ENCODE measurements around the gene CABLES1.

CABLES1 gene

DNA sequence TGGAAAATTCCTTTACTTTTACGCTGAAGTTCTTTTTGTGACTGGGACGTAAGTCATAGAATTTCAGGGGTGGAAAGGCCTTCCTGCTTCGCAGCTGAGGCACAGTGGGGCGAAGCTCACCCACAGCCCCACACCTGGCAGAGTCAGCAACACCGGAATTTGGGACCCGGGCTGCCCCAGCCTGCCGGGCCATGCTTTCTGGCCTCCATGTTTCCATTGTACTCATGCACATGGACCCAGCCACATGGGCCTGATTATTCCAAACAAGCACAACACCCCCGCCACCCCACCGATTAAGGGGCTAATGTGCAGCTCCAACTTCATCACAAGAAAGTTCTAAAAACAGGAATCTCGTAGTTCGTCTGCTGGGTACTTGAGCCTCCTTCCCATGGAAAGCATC lies 82.5 kb downstream of the CABLES1 start:
- TF ChIP-seq, protein P1, sequence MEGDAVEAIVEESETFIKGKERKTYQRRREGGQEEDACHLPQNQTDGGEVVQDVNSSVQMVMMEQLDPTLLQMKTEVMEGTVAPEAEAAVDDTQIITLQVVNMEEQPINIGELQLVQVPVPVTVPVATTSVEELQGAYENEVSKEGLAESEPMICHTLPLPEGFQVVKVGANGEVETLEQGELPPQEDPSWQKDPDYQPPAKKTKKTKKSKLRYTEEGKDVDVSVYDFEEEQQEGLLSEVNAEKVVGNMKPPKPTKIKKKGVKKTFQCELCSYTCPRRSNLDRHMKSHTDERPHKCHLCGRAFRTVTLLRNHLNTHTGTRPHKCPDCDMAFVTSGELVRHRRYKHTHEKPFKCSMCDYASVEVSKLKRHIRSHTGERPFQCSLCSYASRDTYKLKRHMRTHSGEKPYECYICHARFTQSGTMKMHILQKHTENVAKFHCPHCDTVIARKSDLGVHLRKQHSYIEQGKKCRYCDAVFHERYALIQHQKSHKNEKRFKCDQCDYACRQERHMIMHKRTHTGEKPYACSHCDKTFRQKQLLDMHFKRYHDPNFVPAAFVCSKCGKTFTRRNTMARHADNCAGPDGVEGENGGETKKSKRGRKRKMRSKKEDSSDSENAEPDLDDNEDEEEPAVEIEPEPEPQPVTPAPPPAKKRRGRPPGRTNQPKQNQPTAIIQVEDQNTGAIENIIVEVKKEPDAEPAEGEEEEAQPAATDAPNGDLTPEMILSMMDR (IDR thresholded peaks at IDR 0.05; ENCODE audit: insufficient read depth, low read length, poor library complexity, severe bottlenecking), result no peak
- Histone ChIP-seq H3K4me3 (replicated peaks; ENCODE audit: low read depth, low read length) (no peak overlapping the region), H3K27me3 (replicated peaks; ENCODE audit: control insufficient read depth, insufficient read depth, low read length) (no peaks in the 10 kb centered on the region), H3K36me3 (ENCODE audit: control insufficient read depth, insufficient read depth, low read length) (peaks cover 7% of the 10 kb centered on the region)
- no peak for DNase-seq (ENCODE audit: extremely low read depth, insufficient read length)

DNA sequence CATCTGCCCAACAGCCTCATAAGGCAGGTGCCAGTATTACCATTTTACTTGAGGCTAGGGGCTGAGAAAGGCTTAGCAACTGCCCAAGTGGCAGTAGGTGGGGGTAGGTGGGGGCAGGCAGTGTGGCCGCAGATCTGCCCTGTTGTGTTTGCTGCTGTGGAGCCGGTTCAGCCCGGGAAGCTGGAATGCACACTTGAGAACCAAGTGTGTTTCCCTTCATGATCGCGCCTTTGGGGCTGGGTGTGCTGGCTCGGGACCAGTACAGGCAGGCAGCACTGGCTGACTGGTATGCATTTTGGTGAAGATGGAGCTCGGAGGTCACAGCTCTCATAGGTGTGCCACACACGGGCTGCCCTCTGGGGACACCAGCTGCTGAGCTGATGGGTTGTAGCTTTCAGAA lies 85.1 kb downstream of the CABLES1 start:
- Histone ChIP-seq H3K27me3 (replicated peaks; ENCODE audit: control insufficient read depth, insufficient read depth, low read length) (no peaks in the 10 kb centered on the region), H3K4me3 (replicated peaks; ENCODE audit: low read depth, low read length) (no peak overlapping the region), H3K36me3 (ENCODE audit: control insufficient read depth, insufficient read depth, low read length) (peaks cover 2% of the 10 kb centered on the region)
- DNase-seq (ENCODE audit: extremely low read depth, insufficient read length), result no peak
- TF ChIP-seq, protein P1 (IDR thresholded peaks at IDR 0.05; ENCODE audit: insufficient read depth, low read length, poor library complexity, severe bottlenecking), result no peak

DNA sequence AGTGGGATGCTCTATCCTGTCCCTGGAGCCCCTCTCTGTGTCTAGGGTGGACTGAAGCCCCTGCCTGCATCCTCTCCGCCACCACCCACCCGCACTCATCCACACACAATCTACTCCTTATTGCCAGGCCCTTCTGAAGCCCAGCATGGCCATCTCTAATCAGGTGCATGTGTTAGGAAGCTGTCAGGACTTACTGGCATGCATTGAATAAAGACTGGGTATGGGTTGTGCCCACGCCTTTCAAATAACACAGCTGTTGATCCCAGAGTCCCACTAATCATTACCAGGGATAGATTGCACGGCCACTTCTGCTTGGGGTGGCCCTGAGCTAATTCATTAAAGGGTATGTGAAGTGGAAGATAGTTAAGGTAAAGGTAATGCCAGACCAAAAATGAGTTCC lies 88.4 kb downstream of the CABLES1 start:
- no peak overlapping the region for H3K4me3 ChIP-seq (replicated peaks; ENCODE audit: low read depth, low read length)
- DNase-seq (ENCODE audit: extremely low read depth, insufficient read length), result no peak
- TF ChIP-seq, protein P1 (IDR thresholded peaks at IDR 0.05; ENCODE audit: insufficient read depth, low read length, poor library complexity, severe bottlenecking), result no peak
- H3K36me3 ChIP-seq (ENCODE audit: control insufficient read depth, insufficient read depth, low read length), result no peaks in the 10 kb centered on the region; the same call in 1 of the 2 replicates
- H3K27me3 ChIP-seq (replicated peaks; ENCODE audit: control insufficient read depth, insufficient read depth, low read length), result no peaks in the 10 kb centered on the region

DNA sequence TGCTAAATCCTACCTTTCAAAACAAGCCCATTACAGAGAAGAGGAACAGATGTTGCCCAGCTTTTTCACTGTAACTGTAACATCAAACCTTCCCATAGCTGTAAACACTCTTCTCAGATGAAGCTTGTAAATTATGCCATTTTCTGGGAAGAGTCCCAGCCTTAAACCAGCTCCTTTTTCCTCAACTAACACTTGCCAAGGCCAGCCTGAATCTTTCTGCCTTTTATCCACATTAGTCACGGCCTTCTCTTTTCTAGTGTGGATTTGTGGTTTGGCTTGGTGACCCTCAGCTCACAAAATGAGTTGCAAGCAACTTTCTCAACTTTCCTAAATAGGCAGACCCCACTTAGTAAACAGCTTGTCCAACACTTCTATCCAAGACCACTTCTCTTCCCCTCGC lies 90.2 kb downstream of the CABLES1 start:
- DNase-seq (ENCODE audit: extremely low read depth, insufficient read length), result no peak
- no peaks in the 10 kb centered on the region for H3K36me3 ChIP-seq (ENCODE audit: control insufficient read depth, insufficient read depth, low read length)
- no peak overlapping the region for H3K4me3 ChIP-seq (replicated peaks; ENCODE audit: low read depth, low read length)
- TF ChIP-seq, protein P1 (IDR thresholded peaks at IDR 0.05; ENCODE audit: insufficient read depth, low read length, poor library complexity, severe bottlenecking), result no peak
- no peaks in the 10 kb centered on the region for H3K27me3 ChIP-seq (replicated peaks; ENCODE audit: control insufficient read depth, insufficient read depth, low read length)

DNA sequence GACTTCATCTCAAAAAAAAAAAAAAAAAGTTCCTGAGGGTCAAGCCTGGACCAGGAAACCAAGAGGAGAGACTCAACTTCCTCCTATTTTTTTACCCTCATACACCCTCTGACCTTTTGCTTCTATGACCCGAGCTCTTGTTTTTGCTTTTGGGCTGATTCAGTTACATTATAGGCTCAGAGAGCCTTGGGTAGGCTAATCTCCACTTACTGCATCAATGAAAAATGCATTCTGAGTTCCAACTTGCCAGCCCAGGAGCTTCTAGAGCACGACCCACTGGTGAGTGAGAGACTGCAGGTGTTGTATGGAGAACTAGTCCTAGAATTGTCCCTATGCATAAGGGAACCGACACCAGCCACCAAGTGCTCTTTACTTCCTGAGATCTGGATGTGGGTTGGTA lies 91.1 kb downstream of the CABLES1 start:
- no peaks in the 10 kb centered on the region for H3K27me3 ChIP-seq (replicated peaks; ENCODE audit: control insufficient read depth, insufficient read depth, low read length)
- no peaks in the 10 kb centered on the region for H3K36me3 ChIP-seq (ENCODE audit: control insufficient read depth, insufficient read depth, low read length)
- DNase-seq (ENCODE audit: extremely low read depth, insufficient read length), result no peak
- TF ChIP-seq, protein P1 (IDR thresholded peaks at IDR 0.05; ENCODE audit: insufficient read depth, low read length, poor library complexity, severe bottlenecking), result no peak
- H3K4me3 ChIP-seq (replicated peaks; ENCODE audit: low read depth, low read length), result no peak overlapping the region
